HG03565 (cell line): ENCODE data around the gene APOBEC3C.
"Not testable (repeated sequence)": the region's sequence is repeated elsewhere in the genome, so short reads cannot be mapped to it uniquely, and the experiment has no call there.

Experiments
- ATAC-seq: cut with Tn5 transposase; IDR thresholded peaks from one replicate; pipeline ENCODE4 v1.9.1; 2021; ENCODE audit warnings: mild to moderate bottlenecking, moderate library complexity; ENCODE audit not compliant: unreplicated experiment

APOBEC3C gene

DNA sequence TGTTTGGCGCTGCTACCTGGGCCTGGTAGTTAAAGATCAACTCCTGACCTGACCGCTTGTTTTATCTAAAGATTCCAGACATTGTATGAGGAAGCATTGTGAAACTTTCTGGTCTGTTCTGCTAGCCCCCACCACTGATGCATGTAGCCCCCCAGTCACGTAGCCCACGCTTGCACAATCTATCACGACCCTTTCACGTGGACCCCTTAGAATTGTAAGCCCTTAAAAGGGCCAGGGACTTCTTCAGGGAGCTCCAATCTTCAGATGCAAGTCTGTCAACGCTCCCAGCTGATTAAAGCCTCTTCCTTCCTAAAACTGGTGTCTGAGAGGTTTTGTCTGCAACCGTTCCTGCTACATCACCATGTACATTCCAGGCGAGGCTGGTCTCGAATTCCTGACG lies 41.6 kb downstream of the APOBEC3C start:
- ATAC-seq: no peak

DNA sequence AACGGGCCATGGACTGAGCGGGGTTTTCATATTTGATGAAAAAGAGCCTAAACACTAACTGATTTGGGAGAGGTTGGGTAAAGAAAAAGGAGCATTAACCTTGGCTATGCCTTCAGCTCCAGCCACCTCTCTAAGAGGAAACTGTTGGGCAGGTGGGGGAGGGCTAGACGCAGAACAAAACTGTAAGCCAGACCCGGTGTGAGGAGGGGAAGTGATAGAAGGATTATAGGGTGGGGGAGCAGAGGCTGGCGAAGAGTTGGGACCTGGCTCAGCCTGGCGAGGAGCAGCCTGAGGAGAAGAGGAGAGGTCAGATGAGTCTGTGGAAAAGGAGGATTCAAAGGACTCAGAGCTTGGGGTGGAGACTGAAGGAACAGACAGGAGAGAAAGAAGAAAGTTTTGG lies 47.2 kb downstream of the APOBEC3C start:
- ATAC-seq: not testable (repeated sequence)

DNA sequence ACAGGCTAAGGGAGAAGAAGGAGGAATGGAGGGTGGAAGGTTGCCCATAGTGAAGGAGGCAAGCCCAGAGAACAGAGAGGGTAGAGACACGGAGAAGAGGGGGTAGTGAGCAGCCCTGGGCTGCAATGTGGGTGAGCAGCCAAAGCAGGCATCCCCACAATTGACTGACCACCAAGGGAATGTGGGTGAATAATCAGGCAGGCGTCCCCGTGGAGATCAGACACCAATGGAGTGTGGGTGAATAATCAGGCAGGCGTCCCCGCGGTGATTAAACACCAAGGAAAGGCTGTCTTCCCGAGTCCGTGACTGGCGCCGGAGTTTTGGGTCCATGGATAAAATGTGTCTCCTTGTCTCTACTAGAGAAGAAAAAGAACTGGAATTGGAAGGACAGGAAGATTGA lies 47.9 kb downstream of the APOBEC3C start:
- ATAC-seq: not testable (repeated sequence)

DNA sequence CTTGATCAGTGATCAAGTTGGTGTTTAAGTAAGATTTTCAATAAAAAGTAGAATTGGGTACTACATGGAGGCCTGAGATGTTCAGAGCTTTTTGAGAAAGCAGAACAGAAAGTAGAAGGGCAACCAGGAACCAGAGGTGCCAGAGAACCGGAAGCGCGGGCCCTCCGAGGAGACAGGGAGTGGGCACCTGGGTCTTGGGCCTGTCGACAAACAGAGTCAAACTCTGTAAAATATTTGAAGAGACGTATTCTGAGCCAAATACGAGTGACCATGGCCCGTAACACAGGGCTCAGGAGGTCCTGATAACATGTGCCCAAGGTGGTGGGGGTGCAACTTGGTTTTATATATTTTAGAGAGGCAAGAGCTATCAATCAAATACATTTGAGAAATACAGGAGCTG lies 49.8 kb downstream of the APOBEC3C start:
- ATAC-seq: not testable (repeated sequence)

DNA sequence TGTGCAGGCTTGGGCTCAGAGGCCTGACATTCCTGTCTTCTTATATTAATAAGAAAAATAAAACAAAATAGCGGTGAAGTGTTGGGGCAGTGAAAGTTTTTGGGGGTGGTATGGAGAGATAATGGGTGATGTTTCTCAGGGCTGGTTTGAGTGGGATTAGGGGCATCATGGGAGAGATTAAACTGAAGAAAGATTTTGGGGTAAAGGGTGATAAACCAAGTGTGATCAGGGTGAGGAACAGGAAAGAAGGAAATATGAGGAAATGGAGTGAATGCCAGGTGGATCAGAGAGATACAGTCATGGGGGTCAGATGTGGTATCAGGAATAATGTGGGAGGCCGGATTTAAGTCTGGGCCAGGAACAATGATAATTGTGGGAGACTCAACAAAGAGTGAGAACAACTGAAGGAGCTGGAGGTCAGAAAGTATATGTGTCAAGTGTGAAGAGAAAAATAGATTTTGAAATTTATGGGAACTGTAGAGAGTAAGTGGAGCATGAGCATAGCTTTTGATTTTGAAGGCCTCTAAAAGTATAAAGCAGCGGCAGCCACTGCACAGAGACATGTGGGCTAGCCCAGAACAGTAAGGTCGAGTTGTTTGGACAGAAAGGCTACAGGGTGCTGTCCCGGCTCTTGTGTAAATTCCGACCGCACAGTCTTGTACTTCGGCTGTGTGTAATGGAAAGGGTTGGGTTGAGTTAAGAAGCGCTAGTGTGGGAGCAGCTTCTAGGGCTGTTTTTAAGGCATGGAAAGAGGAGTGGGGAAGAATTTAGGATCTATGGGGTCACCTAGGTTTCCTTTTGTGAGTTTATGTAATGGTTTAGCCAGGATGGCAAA lies 52.6 kb downstream of the APOBEC3C start:
- ATAC-seq: not testable (repeated sequence)

DNA sequence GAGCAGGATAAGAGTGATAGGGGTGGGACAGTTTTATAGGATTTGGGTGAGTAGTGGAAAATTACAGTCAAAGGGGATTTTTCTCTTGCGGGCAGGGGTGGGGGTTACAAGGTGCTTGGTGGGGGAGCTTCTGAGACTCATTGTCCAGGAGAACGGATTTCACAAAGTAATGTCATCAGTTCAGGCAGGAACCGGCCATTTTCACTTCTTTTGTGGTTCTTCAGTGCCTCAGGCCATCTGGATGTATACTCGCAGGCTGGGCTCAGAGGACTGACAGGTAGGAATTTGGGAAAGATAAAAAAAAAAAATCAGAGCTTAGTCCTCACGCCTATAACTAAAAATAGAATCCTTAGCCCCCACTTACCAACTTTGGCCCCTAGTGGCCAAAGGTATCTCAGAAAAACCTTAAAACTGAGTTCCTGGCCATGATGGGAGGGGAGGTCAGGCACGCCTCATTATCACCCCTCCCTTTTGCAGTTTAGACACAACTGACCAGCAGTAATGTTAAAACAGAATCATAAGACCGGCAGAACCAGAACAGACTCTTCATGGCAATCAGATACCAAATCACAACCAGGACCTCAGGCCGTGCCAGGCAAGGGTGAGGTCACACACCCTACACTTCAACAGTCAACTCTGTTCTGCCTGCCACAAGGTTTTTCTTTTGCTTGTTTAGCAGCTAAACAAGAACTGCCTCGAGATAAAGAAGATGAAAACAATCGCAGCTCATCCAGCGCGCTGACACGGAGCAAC lies 54.2 kb downstream of the APOBEC3C start:
- ATAC-seq: no peak
